HG03196 (cell line): ENCODE measurements around the gene IL6R.
A peak's percentile ranks its signal among the peaks of the same experiment; 100 is the strongest.
"Not testable (repeated sequence)": the region's sequence is repeated elsewhere in the genome, so short reads cannot be mapped to it uniquely, and the experiment has no call there.

Experiments
- ATAC-seq: cut with Tn5 transposase; IDR thresholded peaks from one replicate; pipeline ENCODE4 v1.9.1; 2021; ENCODE audit not compliant: unreplicated experiment

Gene IL6R

DNA sequence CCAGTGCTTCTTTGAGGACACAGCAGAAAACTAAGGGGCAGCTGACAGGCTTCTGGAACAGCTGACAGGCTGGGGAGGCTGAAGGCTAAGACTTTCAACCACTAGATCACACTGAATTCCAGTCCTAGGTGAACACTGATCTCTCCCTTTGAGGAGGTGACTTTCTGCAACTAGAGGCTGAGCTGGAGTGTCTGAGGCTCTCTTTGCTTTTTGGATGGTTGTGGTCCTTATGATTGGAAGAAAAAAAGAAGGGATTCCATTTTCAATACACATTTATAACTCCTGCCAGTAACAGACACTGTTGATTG, 1.4 kb downstream of the IL6R start:
- ATAC-seq, result no peak

- ATAC-seq, result peak; percentile 0
Measured at GRCh38 chr1:154406886-154407197, 1.7 kb downstream of the IL6R start.

DNA sequence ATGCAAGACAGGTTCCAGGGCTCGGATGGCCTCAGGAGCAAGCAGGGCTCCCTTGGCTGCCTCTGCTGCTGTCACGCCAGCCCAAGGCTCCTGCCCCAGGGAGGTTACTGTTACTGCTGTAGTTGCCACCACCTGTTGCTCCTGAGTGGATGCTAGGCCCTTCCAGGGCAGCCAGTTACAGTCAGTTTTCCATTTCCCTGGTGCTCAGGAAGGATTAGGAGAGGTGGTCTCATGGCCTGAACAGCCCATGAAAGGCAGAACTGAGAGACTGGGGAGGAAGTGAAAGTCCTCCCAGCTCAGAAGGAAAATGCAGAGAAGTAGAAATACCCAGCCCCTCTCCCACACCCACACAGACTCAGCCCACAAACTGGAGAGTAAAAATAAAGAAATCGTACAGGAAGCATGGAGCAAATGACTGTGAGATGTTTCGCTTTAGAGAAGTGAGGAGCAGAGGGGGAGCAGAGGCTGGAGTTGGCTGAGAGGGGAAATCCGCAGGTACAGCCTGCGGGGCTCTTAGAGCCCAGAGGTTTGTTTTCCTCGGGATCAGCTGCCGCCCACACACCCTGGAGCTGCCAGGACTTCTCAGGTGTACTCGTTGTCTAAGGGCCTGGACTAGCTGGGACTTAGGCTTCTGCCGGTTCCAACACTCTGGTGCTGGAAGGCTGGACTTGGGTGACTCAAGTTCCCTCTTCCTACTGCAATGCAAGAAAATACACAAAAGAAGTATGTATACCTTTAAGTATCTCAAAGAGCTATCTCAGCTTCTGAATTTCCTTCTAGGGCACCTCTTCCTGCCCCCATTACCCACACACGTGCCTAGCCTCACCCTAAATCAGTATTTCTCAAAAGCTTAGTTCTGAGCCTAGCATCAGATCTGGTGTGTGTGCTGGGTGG, 2.3 kb downstream of the IL6R start:
- peak; percentile 25 for ATAC-seq

- no peak for ATAC-seq
Measured at GRCh38 chr1:154408174-154408777, 3.1 kb downstream of the IL6R start.

- ATAC-seq, result no peak
Measured at GRCh38 chr1:154410185-154410827, 5.2 kb downstream of the IL6R start.

GRCh38 chr1:154411525-154411924, 6.4 kb downstream of the IL6R start:
- ATAC-seq, result no peak

GRCh38 chr1:154413177-154413783, 8.1 kb downstream of the IL6R start:
- ATAC-seq, result no peak

DNA sequence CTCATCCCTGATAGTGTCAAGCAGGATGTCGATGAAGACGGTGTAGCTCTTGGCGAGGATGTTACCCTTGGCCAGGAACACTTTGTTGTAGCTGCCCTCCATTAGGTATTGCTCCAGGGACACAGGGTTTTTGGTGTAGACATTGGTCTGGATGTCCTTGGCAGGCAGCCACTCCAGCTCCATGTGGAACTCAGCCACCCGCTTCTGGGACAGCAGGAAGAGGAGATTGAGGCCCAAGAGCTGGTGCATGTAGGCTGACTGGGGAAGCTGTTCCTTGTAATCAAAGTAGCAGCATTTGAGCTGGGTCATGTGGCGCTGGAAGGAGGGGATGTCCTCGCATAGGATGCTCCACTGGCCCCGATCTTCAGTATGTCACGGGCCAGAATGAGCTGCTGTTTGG, 9.5 kb downstream of the IL6R start:
- ATAC-seq, result no peak

DNA sequence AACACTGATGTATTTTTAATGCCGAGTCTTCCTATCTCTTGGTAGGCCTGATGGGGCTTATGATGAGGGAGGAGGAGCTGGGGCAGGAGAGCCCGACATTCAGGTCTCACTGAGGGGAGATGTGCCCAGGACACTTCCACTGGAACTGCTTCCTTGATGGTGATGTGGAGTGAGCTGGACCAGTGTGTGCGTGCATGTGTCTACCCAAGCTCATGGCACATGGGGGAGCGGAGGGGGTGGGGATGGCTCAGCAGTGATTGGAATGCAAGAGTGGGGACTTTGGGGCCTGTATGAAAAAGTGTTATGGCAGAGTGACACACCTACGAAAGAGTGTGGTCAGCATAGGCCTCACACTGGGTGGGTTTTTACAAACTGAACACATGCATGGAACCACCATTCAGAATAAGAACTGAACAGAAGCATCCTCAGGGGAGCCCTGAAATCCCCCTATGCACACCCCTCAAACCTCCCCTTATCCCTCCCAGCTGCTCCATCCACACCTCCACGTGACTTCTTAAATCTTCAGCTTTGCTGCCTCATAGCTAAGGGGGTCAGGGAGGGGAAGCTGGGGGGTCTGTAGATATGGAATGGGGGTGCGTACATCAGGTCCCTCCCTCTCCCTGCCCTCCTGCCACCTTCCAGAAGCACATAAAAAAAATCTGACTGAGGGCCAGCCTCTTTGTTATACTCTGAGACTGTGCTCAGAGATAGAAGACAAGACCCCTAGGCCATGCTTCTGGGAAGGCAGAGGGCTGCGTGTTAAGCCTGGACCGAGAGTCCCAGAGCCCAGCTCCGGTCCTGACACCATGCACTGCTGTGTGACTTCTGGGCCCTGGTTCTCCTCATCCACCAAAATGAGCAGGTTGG, 11.6 kb downstream of the IL6R start:
- ATAC-seq, result no peak

DNA sequence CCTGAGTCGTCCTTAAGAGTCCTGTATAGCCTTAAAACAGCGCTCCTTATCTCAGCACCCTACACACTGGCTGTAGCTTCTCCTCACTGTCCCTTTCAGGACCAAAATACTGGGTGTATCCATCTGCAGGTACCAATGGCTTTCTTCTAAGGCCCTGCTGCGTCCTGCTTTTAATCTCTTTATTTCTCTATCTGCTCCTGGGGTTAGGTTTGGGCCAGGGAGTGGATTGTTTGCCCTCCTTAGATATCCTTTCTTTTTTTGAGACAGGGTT, 12.1 kb downstream of the IL6R start:
- no peak for ATAC-seq

- ATAC-seq, result no peak
Measured at GRCh38 chr1:154418062-154418921, 13.1 kb downstream of the IL6R start.

DNA sequence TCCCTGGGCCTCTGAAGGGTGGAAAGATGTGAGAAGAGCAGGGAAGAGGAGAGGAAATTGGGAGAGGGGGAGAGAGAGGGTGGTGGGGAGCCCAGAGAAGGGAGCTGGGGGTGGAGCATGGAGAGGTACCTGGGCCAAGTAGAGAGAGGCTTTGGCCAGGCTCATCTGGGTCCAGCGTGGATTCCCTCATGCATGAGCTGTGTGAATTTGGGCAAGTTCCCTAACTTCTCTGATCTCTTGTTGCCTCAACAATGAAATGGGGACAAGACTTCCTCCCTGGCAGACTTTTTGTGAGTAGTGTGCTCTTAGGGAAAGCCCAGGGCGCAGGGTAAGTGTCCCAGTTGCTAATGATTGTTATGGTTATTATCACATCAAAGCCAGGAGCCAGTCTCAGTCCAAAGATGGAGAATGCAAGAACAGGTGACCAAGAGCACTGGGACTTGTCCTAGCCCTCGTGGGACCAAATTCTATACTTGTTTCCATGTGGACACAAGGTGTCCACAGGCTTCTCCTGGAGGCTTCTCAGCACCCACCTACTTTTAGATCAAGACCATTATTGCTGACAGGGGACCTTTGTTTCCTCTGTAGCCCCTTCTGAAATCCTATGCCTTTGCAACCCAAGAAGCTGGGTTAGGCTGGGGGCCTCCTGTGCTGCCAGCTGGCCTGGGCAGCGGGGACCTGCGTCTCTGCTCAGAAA, 13.9 kb downstream of the IL6R start:
- no peak for ATAC-seq

GRCh38 chr1:154419620-154420571, 14.8 kb downstream of the IL6R start:
- ATAC-seq, result no peak

DNA sequence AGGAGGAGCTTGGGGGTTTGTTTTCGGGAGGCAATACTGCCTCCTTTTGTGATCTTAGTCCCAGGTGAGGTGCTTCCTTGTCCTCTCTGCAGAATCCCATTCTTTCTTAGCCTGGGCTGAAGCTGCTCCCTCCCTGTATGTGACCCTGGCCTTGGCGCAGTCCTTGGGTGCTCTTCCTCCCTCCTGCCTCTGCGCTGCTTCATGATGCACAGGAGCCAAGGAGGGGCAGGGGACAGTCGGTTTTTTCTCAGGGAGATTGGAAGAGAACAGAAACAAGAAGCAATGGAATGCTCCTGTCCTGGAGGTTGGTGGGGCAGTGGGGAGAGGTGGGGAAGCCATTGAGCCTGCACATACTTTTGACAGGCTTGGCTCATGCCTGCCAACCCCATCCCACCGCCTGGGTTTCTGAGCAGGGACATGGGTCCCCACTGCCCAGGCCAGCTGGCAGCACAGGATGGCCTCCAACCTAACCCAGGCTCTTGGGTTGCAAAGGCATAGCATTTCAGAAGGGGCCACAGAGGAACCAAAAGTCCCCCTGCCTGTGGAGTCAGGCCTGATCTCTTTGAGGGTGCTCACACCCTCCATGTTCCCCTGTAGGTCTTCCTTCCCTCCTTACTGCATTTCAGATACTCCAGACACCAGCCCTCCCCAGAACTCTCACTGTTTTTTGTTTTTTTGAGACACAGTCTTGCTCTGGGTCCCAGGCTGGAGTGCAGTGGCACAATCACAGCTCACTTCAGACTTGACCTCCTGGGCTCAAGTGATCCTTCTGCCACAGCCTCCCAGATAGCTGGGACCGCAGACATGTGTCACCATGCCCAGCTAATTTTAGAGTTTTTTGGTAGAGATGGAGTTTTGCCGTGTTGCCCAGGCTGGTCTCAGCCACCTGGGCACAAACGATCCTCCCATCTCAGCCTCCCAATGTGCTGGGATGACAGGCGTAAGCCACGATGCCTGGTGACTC, 16.1 kb downstream of the IL6R start:
- no peak for ATAC-seq

DNA sequence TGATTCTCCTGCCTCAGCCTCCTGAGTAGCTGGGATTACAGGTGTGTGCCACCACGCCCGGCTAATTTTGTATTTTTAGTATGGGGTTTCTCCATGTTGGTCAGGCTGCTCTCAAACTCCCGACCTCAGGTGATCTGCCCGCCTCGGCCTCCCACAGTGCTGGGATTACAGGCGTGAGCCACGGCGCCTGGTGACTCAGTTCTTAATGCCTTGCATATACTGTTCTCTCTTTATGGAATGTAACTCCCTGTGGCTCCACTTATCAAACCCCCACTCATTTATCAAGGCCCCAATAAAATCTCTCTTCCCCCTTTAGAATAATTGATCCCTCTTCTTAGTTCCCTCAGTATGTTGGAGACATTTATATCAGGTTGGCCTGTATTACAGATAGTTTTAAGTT, 16.9 kb downstream of the IL6R start:
- ATAC-seq, result not testable (repeated sequence)

GRCh38 chr1:154422521-154422920, 17.4 kb downstream of the IL6R start:
- no peak for ATAC-seq

- no peak for ATAC-seq
Measured at GRCh38 chr1:154423304-154423987, 18.3 kb downstream of the IL6R start.
